ENCODE measurements around the gene SHC1.
A peak's percentile ranks its signal among the peaks of the same experiment; 100 is the strongest.

SHC1 gene

GRCh38 chr1:154970631-154971340 is at the start of gene SHC1:
TSS of gene SHC1 (minus strand) at chr1:154970747. CDS start at chr1:154970526, 221 bp downstream.
- peak; percentile 84 to 93 for DNase-seq

GRCh38 chr1:155019377-155020245 is 49.1 kb upstream of the SHC1 start:
- no peak for DNase-seq

GRCh38 chr1:155018617-155019348 is 48.2 kb upstream of the SHC1 start:
- no peak for DNase-seq

- DNase-seq, result no peak
Observed at GRCh38 chr1:155017946-155018316, 47.4 kb upstream of the SHC1 start.

- peak; percentile 69 to 87 for DNase-seq
Observed at GRCh38 chr1:155017041-155017945, 46.7 kb upstream of the SHC1 start.

- no peak for DNase-seq
Observed at GRCh38 chr1:155016231-155016831, 45.8 kb upstream of the SHC1 start.

- DNase-seq, result no peak
Observed at GRCh38 chr1:155015527-155016230, 45.1 kb upstream of the SHC1 start.

- DNase-seq, result no peak
Observed at GRCh38 chr1:155014709-155015508, 44.4 kb upstream of the SHC1 start.

GRCh38 chr1:155013632-155014031 is 43.1 kb upstream of the SHC1 start:
- DNase-seq, result no peak

GRCh38 chr1:155012776-155013602 is 42.4 kb upstream of the SHC1 start:
- no peak for DNase-seq

- DNase-seq, result peak in 1 of 2 experiments; percentile 71
Observed at GRCh38 chr1:155012026-155012546, 41.5 kb upstream of the SHC1 start.

- no peak for DNase-seq
Observed at GRCh38 chr1:155011437-155012025, 41.0 kb upstream of the SHC1 start.

GRCh38 chr1:155011004-155011416 is 40.5 kb upstream of the SHC1 start:
- DNase-seq, result no peak

GRCh38 chr1:155010211-155010918 is 39.8 kb upstream of the SHC1 start:
- no peak for DNase-seq

- no peak for DNase-seq
Observed at GRCh38 chr1:155009742-155010141, 39.2 kb upstream of the SHC1 start.

- DNase-seq, result no peak
Observed at GRCh38 chr1:155009221-155009711, 38.7 kb upstream of the SHC1 start.

GRCh38 chr1:155008015-155008941 is 37.7 kb upstream of the SHC1 start:
- DNase-seq, result no peak
